Activated gamma-delta T cell (primary cell): ENCODE results near the gene HOXD11.

Experiments
- DNase-seq: peaks from one replicate; lab custom pipeline; 2025; lab: John Stamatoyannopoulos, UW
- total RNA-seq, 2 donors: gene quantifications; one replicate each; lab custom pipeline; 2026; lab: John Stamatoyannopoulos, UW

The HOXD11 gene
- total RNA-seq, result 0 to 0.05 reads per million in 2 donors

- no peak for DNase-seq
Measured at GRCh38 chr2:176106581-176107539, at the start of gene HOXD11. HOXD11 (plus strand) TSS chr2:176107280; CDS start chr2:176107356, 76 bp downstream.

GRCh38 chr2:176063958-176064357 lies 43.1 kb upstream of the HOXD11 start:
- DNase-seq, result no peak

- DNase-seq, result no peak
Measured at GRCh38 chr2:176066645-176067588, 40.2 kb upstream of the HOXD11 start.

- DNase-seq, result no peak
Measured at GRCh38 chr2:176067589-176068418, 39.3 kb upstream of the HOXD11 start.

- no peak for DNase-seq
Measured at GRCh38 chr2:176068419-176068832, 38.7 kb upstream of the HOXD11 start.

- no peak for DNase-seq
Measured at GRCh38 chr2:176071330-176072291, 35.5 kb upstream of the HOXD11 start.

GRCh38 chr2:176072292-176072669 lies 34.8 kb upstream of the HOXD11 start:
- no peak for DNase-seq

- no peak for DNase-seq
Measured at GRCh38 chr2:176072951-176073904, 33.9 kb upstream of the HOXD11 start.

GRCh38 chr2:176074919-176075425 lies 32.1 kb upstream of the HOXD11 start:
- no peak for DNase-seq

- DNase-seq, result no peak
Measured at GRCh38 chr2:176075481-176075880, 31.6 kb upstream of the HOXD11 start.

GRCh38 chr2:176076063-176076462 lies 31.0 kb upstream of the HOXD11 start:
- DNase-seq, result no peak

GRCh38 chr2:176076796-176077195 lies 30.3 kb upstream of the HOXD11 start:
- no peak for DNase-seq

- DNase-seq, result no peak
Measured at GRCh38 chr2:176078541-176079284, 28.4 kb upstream of the HOXD11 start.

GRCh38 chr2:176079285-176079830 lies 27.7 kb upstream of the HOXD11 start:
- no peak for DNase-seq

GRCh38 chr2:176079831-176080539 lies 27.1 kb upstream of the HOXD11 start:
- DNase-seq, result no peak

GRCh38 chr2:176080540-176081375 lies 26.3 kb upstream of the HOXD11 start:
- DNase-seq, result no peak
